Measurements from ENCODE around the gene INO80D.
"Not testable (repeated sequence)": the region's sequence is repeated elsewhere in the genome, so short reads cannot be mapped to it uniquely, and the experiment has no call there.

Gene INO80D

DNA sequence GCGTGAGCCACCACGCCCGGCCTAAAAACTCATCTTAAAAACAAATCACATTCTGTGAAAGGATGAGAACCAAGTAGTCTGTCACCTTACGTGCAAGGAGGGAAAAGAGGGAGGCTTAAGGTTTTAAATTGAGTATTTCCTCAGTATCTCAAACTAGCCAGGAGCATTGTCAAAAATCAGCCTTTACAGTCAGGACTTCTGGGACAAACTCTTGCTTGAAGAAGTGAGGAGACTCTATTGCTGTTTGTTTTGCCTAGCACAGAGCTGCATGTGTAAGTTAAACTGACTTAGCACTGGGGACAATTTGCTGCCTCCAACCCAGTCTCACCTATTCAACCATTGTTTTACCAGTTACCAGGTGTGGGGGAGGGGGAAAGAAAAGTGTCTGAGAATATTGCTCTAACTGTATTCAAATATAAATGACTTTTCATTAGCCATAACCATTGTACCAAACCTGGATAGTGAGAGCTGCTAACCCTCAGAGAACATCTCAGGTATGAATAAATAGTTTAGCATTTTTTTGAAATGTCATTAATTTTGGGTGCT is 3.6 kb downstream of the INO80D start:
- no peak for TF ChIP-seq ZFX (IDR thresholded peaks at IDR 0.05; ENCODE audit: borderline replicate concordance)
- TF ChIP-seq, protein P1, sequence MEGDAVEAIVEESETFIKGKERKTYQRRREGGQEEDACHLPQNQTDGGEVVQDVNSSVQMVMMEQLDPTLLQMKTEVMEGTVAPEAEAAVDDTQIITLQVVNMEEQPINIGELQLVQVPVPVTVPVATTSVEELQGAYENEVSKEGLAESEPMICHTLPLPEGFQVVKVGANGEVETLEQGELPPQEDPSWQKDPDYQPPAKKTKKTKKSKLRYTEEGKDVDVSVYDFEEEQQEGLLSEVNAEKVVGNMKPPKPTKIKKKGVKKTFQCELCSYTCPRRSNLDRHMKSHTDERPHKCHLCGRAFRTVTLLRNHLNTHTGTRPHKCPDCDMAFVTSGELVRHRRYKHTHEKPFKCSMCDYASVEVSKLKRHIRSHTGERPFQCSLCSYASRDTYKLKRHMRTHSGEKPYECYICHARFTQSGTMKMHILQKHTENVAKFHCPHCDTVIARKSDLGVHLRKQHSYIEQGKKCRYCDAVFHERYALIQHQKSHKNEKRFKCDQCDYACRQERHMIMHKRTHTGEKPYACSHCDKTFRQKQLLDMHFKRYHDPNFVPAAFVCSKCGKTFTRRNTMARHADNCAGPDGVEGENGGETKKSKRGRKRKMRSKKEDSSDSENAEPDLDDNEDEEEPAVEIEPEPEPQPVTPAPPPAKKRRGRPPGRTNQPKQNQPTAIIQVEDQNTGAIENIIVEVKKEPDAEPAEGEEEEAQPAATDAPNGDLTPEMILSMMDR (IDR thresholded peaks at IDR 0.05), result no peak
- no peak overlapping the region for H3K27ac ChIP-seq

DNA sequence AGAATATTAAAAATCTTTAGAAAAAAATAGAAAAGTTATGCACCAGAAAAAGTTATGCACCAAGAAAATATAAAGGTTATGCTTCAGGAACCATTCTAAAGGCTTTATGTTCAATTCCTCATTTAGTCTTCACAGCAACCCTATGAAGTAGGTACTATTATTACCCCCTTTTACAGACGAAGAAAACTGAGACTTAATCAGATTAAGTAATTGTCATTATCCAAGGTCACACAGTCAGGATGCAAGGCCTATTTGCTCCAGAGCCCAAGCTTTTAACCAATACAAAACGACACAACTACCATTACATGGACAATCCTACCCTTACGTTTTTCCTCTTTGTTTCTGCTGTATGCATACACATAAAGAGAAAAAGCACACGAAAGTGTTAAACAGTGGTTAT is 5.0 kb downstream of the INO80D start:
- TF ChIP-seq, protein P1 (IDR thresholded peaks at IDR 0.05), result no peak
- TF ChIP-seq ZFX (IDR thresholded peaks at IDR 0.05; ENCODE audit: borderline replicate concordance), result no peak
- no peak overlapping the region for H3K27ac ChIP-seq

DNA sequence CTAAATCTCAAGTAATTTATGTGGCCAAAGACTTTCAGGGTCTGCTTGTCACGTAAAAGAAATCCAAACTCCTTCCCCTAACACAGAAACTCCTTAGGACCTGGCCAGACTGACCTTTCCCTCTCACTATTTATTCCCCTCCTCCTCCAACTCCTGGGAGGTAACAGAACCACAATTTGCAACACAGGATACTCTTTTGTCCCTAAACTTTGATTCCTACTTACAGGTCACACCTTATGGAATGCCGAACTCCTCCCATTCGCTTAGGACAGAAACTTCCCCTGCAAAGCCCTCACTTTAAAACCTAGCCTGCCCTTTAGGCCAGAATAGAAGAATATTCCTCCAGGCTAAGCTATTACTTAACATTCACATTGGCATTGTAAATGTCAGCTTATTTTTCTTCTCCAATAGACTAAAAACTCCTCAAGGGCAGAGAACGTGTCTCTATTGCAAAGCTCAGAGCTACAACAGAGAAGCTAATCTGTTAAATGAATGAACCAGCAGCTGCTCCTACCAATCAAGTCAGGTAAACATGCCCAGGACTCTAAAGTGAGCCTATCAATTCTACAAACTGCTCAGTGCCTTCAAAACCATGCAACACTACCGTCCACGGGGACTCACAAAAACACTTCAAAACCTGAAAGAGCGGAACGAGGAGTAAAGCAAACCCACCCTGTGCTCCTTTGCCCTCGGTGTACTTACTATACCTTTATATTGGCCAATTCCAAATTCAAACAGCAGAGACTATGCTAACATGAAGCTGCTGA is 6.1 kb downstream of the INO80D start:
- no peak overlapping the region for H3K27ac ChIP-seq
- TF ChIP-seq ZFX (IDR thresholded peaks at IDR 0.05; ENCODE audit: borderline replicate concordance), result no peak
- TF ChIP-seq, protein P1 (IDR thresholded peaks at IDR 0.05), result no peak

DNA sequence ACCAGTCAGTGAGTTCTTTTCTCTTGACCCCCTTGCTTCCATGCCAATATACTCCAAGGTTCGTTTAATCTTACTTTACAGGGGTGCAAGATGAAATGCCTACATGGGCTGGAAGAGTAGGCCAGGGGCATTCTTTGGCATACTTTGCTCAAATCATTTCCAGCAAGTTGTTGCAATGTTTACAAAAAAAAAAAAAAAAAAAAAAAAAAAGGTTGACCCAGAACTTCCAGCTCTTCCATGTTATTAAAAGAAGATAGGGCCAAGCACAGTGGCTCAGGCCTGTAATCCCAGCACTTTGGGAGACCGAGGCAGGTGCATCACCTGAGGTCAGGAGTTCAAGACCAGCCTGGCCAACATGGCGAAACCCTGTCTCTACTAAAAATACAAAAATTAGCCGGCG is 8.1 kb downstream of the INO80D start:
- H3K27ac ChIP-seq, result not testable (repeated sequence)

DNA sequence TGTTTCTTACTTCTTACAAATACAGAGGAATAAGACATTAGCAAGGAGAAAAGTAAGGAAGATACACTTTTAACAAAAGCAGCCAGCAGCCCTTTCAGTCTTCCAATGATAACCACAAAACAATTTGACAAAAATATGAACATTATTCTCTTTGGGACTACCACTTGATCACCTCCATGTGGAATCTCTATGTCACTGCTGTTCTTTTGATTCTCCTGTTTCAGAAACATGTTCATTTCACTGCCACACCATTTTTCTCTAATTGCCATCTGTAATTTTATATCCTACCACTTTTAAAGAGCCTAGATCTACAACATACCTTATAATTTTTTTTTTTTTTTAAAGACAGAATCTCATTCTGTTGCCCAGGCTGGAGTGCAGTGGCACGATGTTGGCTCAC is 10.9 kb downstream of the INO80D start:
- TF ChIP-seq ZFX (IDR thresholded peaks at IDR 0.05; ENCODE audit: borderline replicate concordance), result no peak
- no peak overlapping the region for H3K27ac ChIP-seq

DNA sequence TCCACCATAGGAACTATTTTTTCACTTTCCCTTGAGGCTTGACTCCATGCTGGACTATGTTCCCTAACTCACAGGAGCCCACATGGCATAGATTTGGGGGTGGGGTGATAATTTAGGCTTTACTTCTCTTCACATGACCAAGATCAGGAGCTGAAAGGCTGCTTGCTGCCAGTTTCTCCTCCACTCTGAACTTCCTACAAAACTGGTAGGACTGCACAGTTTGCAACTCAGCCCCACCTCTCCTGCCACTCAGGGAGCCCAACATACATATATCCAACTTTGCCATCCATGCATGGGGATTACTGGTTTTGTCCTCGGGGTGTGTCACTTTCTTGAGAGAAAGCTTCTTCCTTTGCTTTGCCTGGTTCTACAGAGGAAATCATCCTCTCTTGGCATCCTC is 14.2 kb downstream of the INO80D start:
- TF ChIP-seq, protein P1 (IDR thresholded peaks at IDR 0.05), result no peak
- no peak for TF ChIP-seq ZFX (IDR thresholded peaks at IDR 0.05; ENCODE audit: borderline replicate concordance)
- H3K27ac ChIP-seq, result no peak overlapping the region

DNA sequence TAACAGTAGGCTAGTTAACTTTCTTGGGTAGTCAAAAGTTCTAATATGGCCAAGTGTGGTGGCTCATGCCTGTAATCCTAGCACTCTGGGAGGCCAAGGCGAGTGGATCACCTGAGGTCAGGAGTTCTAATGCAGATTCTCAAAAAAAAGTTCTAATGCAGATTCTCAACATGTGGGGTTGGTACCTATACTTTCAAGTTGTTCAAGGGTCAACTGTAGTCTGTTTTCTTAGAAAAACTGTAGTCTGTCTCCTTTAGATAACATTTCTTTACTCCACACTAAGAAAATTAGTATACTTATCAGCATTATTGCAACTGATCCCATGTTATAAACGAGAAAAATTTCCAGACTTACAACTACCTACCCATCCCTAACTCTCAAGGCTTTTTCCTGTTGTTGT is 16.6 kb downstream of the INO80D start:
- H3K27ac ChIP-seq, result no peak overlapping the region
- TF ChIP-seq, protein P1 (IDR thresholded peaks at IDR 0.05), result no peak
- TF ChIP-seq ZFX (IDR thresholded peaks at IDR 0.05; ENCODE audit: borderline replicate concordance), result no peak

DNA sequence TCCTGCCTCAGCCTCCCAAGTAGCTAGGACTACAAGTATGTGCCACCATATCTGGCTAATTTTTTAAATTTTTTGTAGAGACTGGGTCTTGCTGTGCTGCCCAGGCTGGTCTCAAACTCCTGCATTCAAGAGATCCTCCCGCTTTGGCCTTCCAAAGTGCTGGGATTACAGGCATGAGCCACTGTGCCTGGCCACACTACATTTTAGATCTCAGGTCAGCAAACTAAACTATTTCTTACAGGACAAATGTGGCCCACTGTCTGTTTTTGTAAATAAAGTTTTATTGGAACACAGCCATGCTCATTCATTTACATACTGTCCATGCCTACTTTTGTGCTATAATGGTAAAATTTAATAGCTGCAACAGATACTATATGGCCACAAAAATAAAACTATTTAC is 17.8 kb downstream of the INO80D start:
- TF ChIP-seq, protein P1 (IDR thresholded peaks at IDR 0.05), result no peak
- no peak for TF ChIP-seq ZFX (IDR thresholded peaks at IDR 0.05; ENCODE audit: borderline replicate concordance)
- no peak overlapping the region for H3K27ac ChIP-seq
